Esophagus squamous epithelium (tissue), 5 donors: ENCODE measurements around the gene PKP3. TPM values are rescaled to one million over a fixed set of nuclear protein-coding genes. Genes with fewer than 3 reads are reported as not detected.

ENCODE experiments used
- DNase-seq: peaks from one replicate; lab custom pipeline; 2025; lab: John Stamatoyannopoulos, UW
- H3K27ac ChIP-seq, 4 donors: fragments of 200-600 bp; sonication (generic); one replicate each; pipeline ENCODE4 v1.5.1; 2016 to 2019; ENCODE audit warnings: mild to moderate bottlenecking in 1 of 4
- H3K27me3 ChIP-seq, 4 donors: fragments of 200-600 bp; sonication (generic); 1 replicate in 3 of 4; 2 replicates in 1 of 4; pipeline versions ENCODE4 v1.5.1 to v1.6.0; 2017 to 2021; ENCODE audit warnings: antibody characterized with exemption in 1 of 4
- H3K36me3 ChIP-seq, 3 donors: fragments of 200-600 bp; sonication (generic); one replicate each; pipeline ENCODE4 v1.5.1; 2016 to 2019
- H3K4me1 ChIP-seq, 3 donors: fragments of 200-600 bp; sonication (generic); one replicate each; pipeline ENCODE4 v1.5.1; 2017 to 2019
- H3K4me3 ChIP-seq, 4 donors: fragments of 200-600 bp; sonication (generic); 1 replicate in 3 of 4; 2 replicates in 1 of 4; pipeline ENCODE4 v1.5.1; 2016 to 2019; ENCODE audit warnings: mild to moderate bottlenecking in 2 of 4, moderate library complexity in 1 of 4
- H3K9me3 ChIP-seq, 3 donors: fragments of 200-600 bp; sonication (generic); one replicate each; pipeline ENCODE4 v1.5.1; 2016 to 2019
- POLR2A ChIP-seq, 4 donors: fragments of 450-650 bp; IDR thresholded peaks; one replicate each; pipeline ENCODE4 v1.6.1; 2017; ENCODE audit warnings: antibody characterized with exemption in 4 of 4, mild to moderate bottlenecking in 4 of 4, moderate library complexity in 3 of 4
- WGBS, 2 donors: methylation state at CpG; one replicate each; pipeline ENCODE4 v1.1.5; 2018; 5-methylcytosine and 5-hydroxymethylcytosine counted together
- intact Hi-C: fragments of 100-400 bp; cut with DNase I; formaldehyde crosslinking; loops from one replicate; pipeline ENCODE4 v1.15.0; 2022
- total RNA-seq, 4 donors: library from RNA; depleted of rRNA; stranded (reverse); fragments of >200 nt; gene quantifications; one replicate each; pipeline ENCODE4 v1.1.0, GENCODE V29; 2016
- TF ChIP-seq, protein P1 (sequence below), 6 experiments: fragments of 450-650 bp in 4 of 6; fragments of 200-600 bp in 2 of 6; sonication (generic) in 2 of 6; IDR thresholded peaks; one replicate each; pipeline ENCODE4 v1.5.1; 2016 to 2019; ENCODE audit warnings: antibody characterized with exemption in 6 of 6, mild to moderate bottlenecking in 4 of 6, moderate library complexity in 4 of 6
- donor health status: DM: yes; HTN: yes; CAD: no.

Gene PKP3
- total RNA-seq, 4 donors from 2014 or later: 314 to 1,016 (median 520) TPM

- Histone ChIP-seq H3K27ac (peak overlapping the region; percentile 77 to 91 (median 88)), H3K9me3 (no peaks in the 10 kb centered on the region), H3K36me3 (peaks cover 0 to 34% (median 12%) of the 10 kb centered on the region in 3 donors), H3K4me1 (peaks cover 15 to 49% (median 16%) of the 10 kb centered on the region in 3 donors), H3K4me3 (peak overlapping the region; percentile 34 to 85 (median 49)), H3K27me3 (peaks cover 0 to 5% (median 0%) of the 10 kb centered on the region in 4 donors)
- no CpG with 5 or more reads among the region's 91 CpGs for WGBS, 2 donors
- peak in 2 of 4 donors; percentile 15 to 39 for TF ChIP-seq POLR2A (IDR thresholded peaks at IDR 0.05)
- TF ChIP-seq, protein P1, sequence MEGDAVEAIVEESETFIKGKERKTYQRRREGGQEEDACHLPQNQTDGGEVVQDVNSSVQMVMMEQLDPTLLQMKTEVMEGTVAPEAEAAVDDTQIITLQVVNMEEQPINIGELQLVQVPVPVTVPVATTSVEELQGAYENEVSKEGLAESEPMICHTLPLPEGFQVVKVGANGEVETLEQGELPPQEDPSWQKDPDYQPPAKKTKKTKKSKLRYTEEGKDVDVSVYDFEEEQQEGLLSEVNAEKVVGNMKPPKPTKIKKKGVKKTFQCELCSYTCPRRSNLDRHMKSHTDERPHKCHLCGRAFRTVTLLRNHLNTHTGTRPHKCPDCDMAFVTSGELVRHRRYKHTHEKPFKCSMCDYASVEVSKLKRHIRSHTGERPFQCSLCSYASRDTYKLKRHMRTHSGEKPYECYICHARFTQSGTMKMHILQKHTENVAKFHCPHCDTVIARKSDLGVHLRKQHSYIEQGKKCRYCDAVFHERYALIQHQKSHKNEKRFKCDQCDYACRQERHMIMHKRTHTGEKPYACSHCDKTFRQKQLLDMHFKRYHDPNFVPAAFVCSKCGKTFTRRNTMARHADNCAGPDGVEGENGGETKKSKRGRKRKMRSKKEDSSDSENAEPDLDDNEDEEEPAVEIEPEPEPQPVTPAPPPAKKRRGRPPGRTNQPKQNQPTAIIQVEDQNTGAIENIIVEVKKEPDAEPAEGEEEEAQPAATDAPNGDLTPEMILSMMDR (IDR thresholded peaks at IDR 0.05): peak in 5 of 6 experiments; percentile 24 to 49 (median 35)
- intact Hi-C loops: no loop called here
- DNase-seq: no peak
Measured at GRCh38 chr11:406796-407650, 13.0 kb downstream of the PKP3 start.

- Histone ChIP-seq H3K9me3 (no peaks in the 10 kb centered on the region), H3K4me1 (peaks cover 15 to 51% (median 16%) of the 10 kb centered on the region in 3 donors), H3K27ac (peak overlapping the region; percentile 65 to 91 (median 80)), H3K4me3 (peak overlapping the region in 3 of 4 donors; percentile 16 to 85 (median 59)), H3K36me3 (peaks cover 0 to 34% (median 12%) of the 10 kb centered on the region in 3 donors), H3K27me3 (peaks cover 0 to 5% (median 0%) of the 10 kb centered on the region in 4 donors)
- 100% methylated on average over 1 of the region's 28 CpGs; no CpG with 5 or more reads in 1 of the 2 donors for WGBS, 2 donors
- TF ChIP-seq, protein P1 (IDR thresholded peaks at IDR 0.05): no peak
- TF ChIP-seq POLR2A (IDR thresholded peaks at IDR 0.05): no peak
- DNase-seq: no peak
- intact Hi-C loops: no loop called here
Measured at GRCh38 chr11:407651-408123, 13.7 kb downstream of the PKP3 start.

GRCh38 chr11:408154-409007 is 14.4 kb downstream of the PKP3 start:
- intact Hi-C loops: no loop called here
- Histone ChIP-seq H3K4me3 (no peak overlapping the region), H3K36me3 (peaks cover 0 to 28% (median 12%) of the 10 kb centered on the region in 3 donors), H3K4me1 (peaks cover 15 to 54% (median 16%) of the 10 kb centered on the region in 3 donors), H3K27ac (peak overlapping the region in 1 of 4 donors; percentile 90), H3K27me3 (peaks cover 0 to under 1% (median 0%) of the 10 kb centered on the region in 4 donors), H3K9me3 (no peaks in the 10 kb centered on the region)
- TF ChIP-seq POLR2A (IDR thresholded peaks at IDR 0.05): no peak
- TF ChIP-seq, protein P1 (IDR thresholded peaks at IDR 0.05): no peak
- DNase-seq: no peak
- 52% methylated on average over 4 of the region's 15 CpGs; no CpG with 5 or more reads in 1 of the 2 donors for WGBS, 2 donors

DNA sequence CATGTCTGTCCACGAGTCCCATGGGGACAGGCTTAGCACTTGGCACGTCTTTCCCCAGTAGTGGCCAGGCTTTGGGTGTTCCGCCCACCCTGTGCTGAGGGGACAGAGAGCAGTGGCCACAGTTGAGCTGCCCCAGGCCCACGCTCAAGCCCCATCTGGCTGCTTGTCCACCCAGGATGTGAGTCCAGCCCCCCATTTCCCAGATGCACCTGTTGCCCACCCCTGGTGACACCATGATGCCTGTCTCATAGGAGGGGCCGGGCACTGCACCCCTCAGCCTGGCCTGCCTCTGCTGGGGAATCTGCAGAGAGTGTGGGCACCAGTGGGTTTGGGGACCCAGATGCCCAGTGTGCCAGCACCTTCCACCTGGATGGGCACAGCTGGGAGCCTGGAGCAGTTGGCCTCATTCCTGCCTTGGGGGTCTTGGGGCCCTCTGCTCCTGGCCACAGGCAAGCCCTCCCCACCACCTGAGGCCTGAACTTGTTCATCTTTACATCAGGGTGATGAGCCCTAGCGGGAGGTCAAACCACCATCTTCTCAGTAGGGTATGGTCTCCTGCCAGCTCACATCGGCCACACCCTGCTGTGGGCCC is 15.1 kb downstream of the PKP3 start:
- TF ChIP-seq POLR2A (IDR thresholded peaks at IDR 0.05): no peak
- H3K36me3 ChIP-seq: peaks cover 0 to 21% (median 8%) of the 10 kb centered on the region in 3 donors
- 93 to 100% methylated on average over 1 to 5 of the region's 7 CpGs for WGBS, 2 donors
- H3K4me3 ChIP-seq: no peak overlapping the region
- intact Hi-C loops: no loop called here
- H3K4me1 ChIP-seq: peaks cover 15 to 54% (median 16%) of the 10 kb centered on the region in 3 donors
- H3K9me3 ChIP-seq: no peaks in the 10 kb centered on the region
- no peak overlapping the region for H3K27ac ChIP-seq
- H3K27me3 ChIP-seq: no peaks in the 10 kb centered on the region
- no peak for DNase-seq
